Activated B cell treated with CpG ODN at 0.5 μM for 24 hours (primary cell): ENCODE data around the gene RSPO3. TPM values are rescaled to one million over a fixed set of nuclear protein-coding genes. Genes with fewer than 3 reads are reported as not detected.
"Not testable (repeated sequence)": the region's sequence is repeated elsewhere in the genome, so short reads cannot be mapped to it uniquely, and the experiment has no call there.

Experiments used
- ATAC-seq: fragments of 200-7000 bp; cut with Tn5 transposase; one replicate; pipeline ENCODE4 v1.10.0; 2021; ENCODE audit warnings: low read depth, mild to moderate bottlenecking, moderate library complexity
- CTCF ChIA-PET: fragments of 350-600 bp; sonication (Branson Sonifier 250); formaldehyde crosslinking; loops from one replicate; lab custom pipeline; 2021; ENCODE audit warnings: antibody characterized with exemption; lab: Charles Lee
- POLR2A ChIA-PET: fragments of 350-600 bp; sonication (Branson Sonifier 250); formaldehyde crosslinking; loops from one replicate; lab custom pipeline; 2021; ENCODE audit warnings: antibody characterized with exemption; lab: Charles Lee
- DNase-seq: peaks from one replicate; pipeline ENCODE4 v3.0.0; 2022
- H3K27ac Mint-ChIP-seq: one replicate; pipeline ENCODE4 v1.8.0; 2020; ENCODE audit warnings: mixed read lengths
- H3K27me3 Mint-ChIP-seq: one replicate; pipeline ENCODE4 v1.8.0; 2021; ENCODE audit warnings: mixed read lengths
- H3K36me3 Mint-ChIP-seq: one replicate; pipeline ENCODE4 v1.8.0; 2021; ENCODE audit warnings: low read depth, mixed read lengths
- H3K4me1 Mint-ChIP-seq: one replicate; pipeline ENCODE4 v1.8.0; 2021; ENCODE audit warnings: mixed read lengths
- H3K4me3 Mint-ChIP-seq: one replicate; pipeline ENCODE4 v1.8.0; 2020; ENCODE audit warnings: mild to moderate bottlenecking, mixed read lengths
- H3K9me3 Mint-ChIP-seq: one replicate; pipeline ENCODE4 v1.8.0; 2020; ENCODE audit warnings: mixed read lengths
- CTCF ChIP-seq: fragments of 200-600 bp; IDR thresholded peaks from one replicate; pipeline ENCODE4 v1.8.0; 2022; ENCODE audit warnings: antibody characterized with exemption, mild to moderate bottlenecking
- intact Hi-C: fragments of 100-400 bp; cut with micrococcal nuclease; formaldehyde crosslinking; loops from one replicate; pipeline ENCODE4 v1.15.1; 2024
- total RNA-seq: library from RNA; stranded (reverse); gene quantifications from 2 replicates; pipeline ENCODE4 v1.2.3, GENCODE V29; 2022

Gene RSPO3
- total RNA-seq, 1 donor from 2014 or later, result not detected

- no peak for TF ChIP-seq CTCF
- intact Hi-C loops, result no loop called here
- no peak overlapping the region for H3K27ac Mint-ChIP-seq
- H3K4me3 Mint-ChIP-seq, result no peak overlapping the region
- ChIA-PET POLR2A (no interaction called here), CTCF (no interaction called here)
- H3K36me3 Mint-ChIP-seq, result no peaks in the 10 kb centered on the region
- ATAC-seq, result no peak
- H3K9me3 Mint-ChIP-seq, result no peaks in the 10 kb centered on the region
- H3K4me1 Mint-ChIP-seq, result no peaks in the 10 kb centered on the region
- DNase-seq, result no peak
- peaks cover 12% of the 10 kb centered on the region for H3K27me3 Mint-ChIP-seq
Observed at GRCh38 chr6:127210725-127211124, 92.3 kb downstream of the RSPO3 start.

- Mint-ChIP-seq H3K27ac (no peak overlapping the region), H3K4me3 (no peak overlapping the region), H3K4me1 (no peaks in the 10 kb centered on the region), H3K9me3 (no peaks in the 10 kb centered on the region), H3K36me3 (no peaks in the 10 kb centered on the region), H3K27me3 (peaks cover 13% of the 10 kb centered on the region)
- ATAC-seq, result no peak
- no peak for TF ChIP-seq CTCF
- no peak for DNase-seq
- intact Hi-C loops, result no loop called here
- POLR2A ChIA-PET, result no interaction called here
- CTCF ChIA-PET, result no interaction called here
Observed at GRCh38 chr6:127212376-127212775, 93.9 kb downstream of the RSPO3 start.

GRCh38 chr6:127214032-127214431, 95.6 kb downstream of the RSPO3 start:
- H3K27me3 Mint-ChIP-seq, H3K9me3 Mint-ChIP-seq, H3K27ac Mint-ChIP-seq, H3K4me1 Mint-ChIP-seq, POLR2A ChIA-PET, H3K4me3 Mint-ChIP-seq, CTCF ChIA-PET, intact Hi-C loops, ATAC-seq, H3K36me3 Mint-ChIP-seq, DNase-seq: not testable (repeated sequence)

- CTCF ChIA-PET, H3K27me3 Mint-ChIP-seq, DNase-seq, H3K4me1 Mint-ChIP-seq, H3K4me3 Mint-ChIP-seq, H3K9me3 Mint-ChIP-seq, H3K27ac Mint-ChIP-seq, intact Hi-C loops, ATAC-seq, H3K36me3 Mint-ChIP-seq, POLR2A ChIA-PET: not testable (repeated sequence)
Observed at GRCh38 chr6:127214531-127214930, 96.1 kb downstream of the RSPO3 start.

- Mint-ChIP-seq H3K4me1 (no peaks in the 10 kb centered on the region), H3K4me3 (no peak overlapping the region), H3K27ac (no peak overlapping the region), H3K27me3 (peaks cover 6% of the 10 kb centered on the region), H3K36me3 (no peaks in the 10 kb centered on the region), H3K9me3 (no peaks in the 10 kb centered on the region)
- ChIA-PET CTCF (no interaction called here), POLR2A (no interaction called here)
- ATAC-seq (no peak), DNase-seq (no peak)
- TF ChIP-seq CTCF, result no peak
- intact Hi-C loops, result no loop called here
Observed at GRCh38 chr6:127215931-127216330, 97.5 kb downstream of the RSPO3 start.

- TF ChIP-seq CTCF, result no peak
- Mint-ChIP-seq H3K4me3 (no peak overlapping the region), H3K9me3 (no peaks in the 10 kb centered on the region), H3K27ac (no peak overlapping the region), H3K27me3 (peaks cover 6% of the 10 kb centered on the region), H3K36me3 (no peaks in the 10 kb centered on the region), H3K4me1 (no peaks in the 10 kb centered on the region)
- ChIA-PET POLR2A (no interaction called here), CTCF (no interaction called here)
- intact Hi-C loops, result no loop called here
- ATAC-seq (no peak), DNase-seq (no peak)
Observed at GRCh38 chr6:127216810-127217789, 98.6 kb downstream of the RSPO3 start.
